ENCODE measurements around the gene USP25. TPM values are rescaled to one million over a fixed set of nuclear protein-coding genes. Genes with fewer than 3 reads are reported as not detected.
A peak's percentile ranks its signal among the peaks of the same experiment; 100 is the strongest.

Gene USP25
- polyA plus RNA-seq, 1 experiment, result 35.3 TPM

GRCh38 chr21:15719976-15720375 is 9.8 kb upstream of the USP25 start:
- Histone ChIP-seq H3K4me3 (ENCODE audit: low read depth, low read length) (no peak overlapping the region), H3K27ac (ENCODE audit: low read depth, low read length) (no peak overlapping the region), H3K27me3 (ENCODE audit: control insufficient read depth, insufficient read depth, low read length) (no peaks in the 10 kb centered on the region), H3K9me3 (ENCODE audit: control insufficient read depth, insufficient read depth, low read length) (no peaks in the 10 kb centered on the region)
- ChIA-PET CTCF (no interaction called here), POLR2A (no interaction called here)
- DNase-seq (ENCODE audit: low read depth, low spot score), result no peak
- TF ChIP-seq, protein P1, sequence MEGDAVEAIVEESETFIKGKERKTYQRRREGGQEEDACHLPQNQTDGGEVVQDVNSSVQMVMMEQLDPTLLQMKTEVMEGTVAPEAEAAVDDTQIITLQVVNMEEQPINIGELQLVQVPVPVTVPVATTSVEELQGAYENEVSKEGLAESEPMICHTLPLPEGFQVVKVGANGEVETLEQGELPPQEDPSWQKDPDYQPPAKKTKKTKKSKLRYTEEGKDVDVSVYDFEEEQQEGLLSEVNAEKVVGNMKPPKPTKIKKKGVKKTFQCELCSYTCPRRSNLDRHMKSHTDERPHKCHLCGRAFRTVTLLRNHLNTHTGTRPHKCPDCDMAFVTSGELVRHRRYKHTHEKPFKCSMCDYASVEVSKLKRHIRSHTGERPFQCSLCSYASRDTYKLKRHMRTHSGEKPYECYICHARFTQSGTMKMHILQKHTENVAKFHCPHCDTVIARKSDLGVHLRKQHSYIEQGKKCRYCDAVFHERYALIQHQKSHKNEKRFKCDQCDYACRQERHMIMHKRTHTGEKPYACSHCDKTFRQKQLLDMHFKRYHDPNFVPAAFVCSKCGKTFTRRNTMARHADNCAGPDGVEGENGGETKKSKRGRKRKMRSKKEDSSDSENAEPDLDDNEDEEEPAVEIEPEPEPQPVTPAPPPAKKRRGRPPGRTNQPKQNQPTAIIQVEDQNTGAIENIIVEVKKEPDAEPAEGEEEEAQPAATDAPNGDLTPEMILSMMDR (IDR thresholded peaks at IDR 0.05; ENCODE audit: low read depth, low read length), result no peak

GRCh38 chr21:15722591-15723324 is 7.0 kb upstream of the USP25 start:
- ChIA-PET CTCF (no interaction called here), POLR2A (no interaction called here)
- no peaks in the 10 kb centered on the region for H3K27me3 ChIP-seq (ENCODE audit: control insufficient read depth, insufficient read depth, low read length)
- DNase-seq (ENCODE audit: low read depth, low spot score), result no peak
- TF ChIP-seq, protein P1 (IDR thresholded peaks at IDR 0.05; ENCODE audit: low read depth, low read length), result no peak
- H3K27ac ChIP-seq (ENCODE audit: low read depth, low read length), result no peak overlapping the region
- no peak overlapping the region for H3K4me3 ChIP-seq (ENCODE audit: low read depth, low read length)
- no peaks in the 10 kb centered on the region for H3K9me3 ChIP-seq (ENCODE audit: control insufficient read depth, insufficient read depth, low read length)

- Histone ChIP-seq H3K4me3 (ENCODE audit: low read depth, low read length) (no peak overlapping the region), H3K27me3 (ENCODE audit: control insufficient read depth, insufficient read depth, low read length) (no peaks in the 10 kb centered on the region), H3K27ac (ENCODE audit: low read depth, low read length) (no peak overlapping the region), H3K9me3 (ENCODE audit: control insufficient read depth, insufficient read depth, low read length) (no peaks in the 10 kb centered on the region)
- POLR2A ChIA-PET, result no interaction called here
- no peak for DNase-seq (ENCODE audit: low read depth, low spot score)
- TF ChIP-seq, protein P1 (IDR thresholded peaks at IDR 0.05; ENCODE audit: low read depth, low read length), result no peak
- CTCF ChIA-PET, result no interaction called here
These were observed 3.8 kb upstream of the USP25 start for GRCh38 chr21:15725949-15726348.

- CTCF ChIA-PET, result no interaction called here
- POLR2A ChIA-PET, result no interaction called here
- TF ChIP-seq, protein P1 (IDR thresholded peaks at IDR 0.05; ENCODE audit: low read depth, low read length), result no peak
- Histone ChIP-seq H3K27me3 (ENCODE audit: control insufficient read depth, insufficient read depth, low read length) (no peaks in the 10 kb centered on the region), H3K27ac (ENCODE audit: low read depth, low read length) (no peak overlapping the region), H3K4me3 (ENCODE audit: low read depth, low read length) (no peak overlapping the region), H3K9me3 (ENCODE audit: control insufficient read depth, insufficient read depth, low read length) (no peaks in the 10 kb centered on the region)
- DNase-seq (ENCODE audit: low read depth, low spot score), result no peak
These were observed 1.7 kb upstream of the USP25 start for GRCh38 chr21:15728046-15728445.

- TF ChIP-seq, protein P1 (IDR thresholded peaks at IDR 0.05; ENCODE audit: low read depth, low read length), result no peak
- DNase-seq (ENCODE audit: low read depth, low spot score), result no peak
- H3K9me3 ChIP-seq (ENCODE audit: control insufficient read depth, insufficient read depth, low read length), result no peaks in the 10 kb centered on the region
- ChIA-PET CTCF (no interaction called here), POLR2A (no interaction called here)
- H3K4me3 ChIP-seq (ENCODE audit: low read depth, low read length), result peak overlapping the region; percentile 89
- H3K27ac ChIP-seq (ENCODE audit: low read depth, low read length), result no peak overlapping the region
- H3K27me3 ChIP-seq (ENCODE audit: control insufficient read depth, insufficient read depth, low read length), result no peaks in the 10 kb centered on the region
These were observed 472 bp upstream of the USP25 start for GRCh38 chr21:15729346-15729673.

Data from AG04450 (cell line).